Measurements from ENCODE around the gene NID1. TPM values are rescaled to one million over a fixed set of nuclear protein-coding genes. Genes with fewer than 3 reads are reported as not detected.

The NID1 gene
- total and polyA plus RNA-seq, 10 donors = 6.8 to 178 (median 81.2) TPM

GRCh38 chr1:236024641-236025040 is 40.2 kb downstream of the NID1 start:
- peaks cover 0 to 18% (median 0%) of the 10 kb centered on the region in 6 donors for H3K4me1 ChIP-seq
- no peak for DNase-seq
- H3K36me3 ChIP-seq = peaks cover 0 to 81% (median 7%) of the 10 kb centered on the region in 6 donors
- no peak overlapping the region for H3K4me3 ChIP-seq
- 89 to 93% (median 91%) methylated on average over 7 of the region's 7 CpGs for WGBS, 5 donors
- TF ChIP-seq POLR2A (IDR thresholded peaks at IDR 0.05) = no peak
- TF ChIP-seq POLR2AphosphoS5 (IDR thresholded peaks at IDR 0.05) = no peak
- TF ChIP-seq CTCF (IDR thresholded peaks at IDR 0.05 in 8 of 11, conservative IDR thresholded peaks at IDR 0.05 in 3 of 11) = no peak
- intact Hi-C loops (cut with DNase I; ENCODE audit: low total_unique reads) = no loop called here
- H3K27ac ChIP-seq = no peak overlapping the region
- H3K9me3 ChIP-seq = no peaks in the 10 kb centered on the region
- no peaks in the 10 kb centered on the region for H3K27me3 ChIP-seq (replicated peaks in 1 of 7)

GRCh38 chr1:236023926-236024565 is 40.8 kb downstream of the NID1 start:
- Histone ChIP-seq H3K27me3 (replicated peaks in 1 of 7) (no peaks in the 10 kb centered on the region), H3K4me3 (no peak overlapping the region), H3K27ac (no peak overlapping the region), H3K36me3 (peaks cover 0 to 75% (median 5%) of the 10 kb centered on the region in 6 donors), H3K4me1 (peaks cover 0 to 18% (median 0%) of the 10 kb centered on the region in 6 donors), H3K9me3 (no peaks in the 10 kb centered on the region)
- intact Hi-C loops (cut with DNase I; ENCODE audit: low total_unique reads) = no loop called here
- no peak for DNase-seq
- WGBS, 5 donors = 93 to 98% (median 96%) methylated on average over 15 of the region's 15 CpGs
- TF ChIP-seq CTCF (IDR thresholded peaks at IDR 0.05 in 8 of 11, conservative IDR thresholded peaks at IDR 0.05 in 3 of 11) (no peak), POLR2AphosphoS5 (IDR thresholded peaks at IDR 0.05) (peak in 2 of 3 donors; percentile 6 to 14), POLR2A (IDR thresholded peaks at IDR 0.05) (no peak)

GRCh38 chr1:236021424-236022135 is 43.3 kb downstream of the NID1 start:
- WGBS, 5 donors = 69 to 90% (median 83%) methylated on average over 9 of the region's 9 CpGs
- H3K27ac ChIP-seq = peak overlapping the region in 6 of 8 donors; percentile 20 to 76 (median 69)
- H3K4me3 ChIP-seq = no peak overlapping the region
- no peaks in the 10 kb centered on the region for H3K9me3 ChIP-seq
- H3K36me3 ChIP-seq = peaks cover 0 to 56% (median 5%) of the 10 kb centered on the region in 6 donors
- TF ChIP-seq POLR2A (IDR thresholded peaks at IDR 0.05) = no peak
- no peak for TF ChIP-seq CTCF (IDR thresholded peaks at IDR 0.05 in 8 of 11, conservative IDR thresholded peaks at IDR 0.05 in 3 of 11)
- TF ChIP-seq POLR2AphosphoS5 (IDR thresholded peaks at IDR 0.05) = no peak
- DNase-seq = no peak
- intact Hi-C loops (cut with DNase I; ENCODE audit: low total_unique reads) = no loop called here
- no peaks in the 10 kb centered on the region for H3K27me3 ChIP-seq (replicated peaks in 1 of 7)
- H3K4me1 ChIP-seq = peaks cover 0 to 20% (median 0%) of the 10 kb centered on the region in 6 donors

All from spleen (tissue), 11 donors.